Caco-2 (cell line): ENCODE measurements around the gene RAI1. TPM values are rescaled to one million over a fixed set of nuclear protein-coding genes. Genes with fewer than 3 reads are reported as not detected.

Experiments
- BruUV-seq: library from RNA; stranded (reverse); fragments of 400-500 nt; replicated peaks from 2 replicates; lab custom pipeline; 2021; lab: Mats Ljungman, UMichigan
- CTCF ChIA-PET: fragments of 300-600 bp; sonication (Branson Sonifier 250); formaldehyde crosslinking; loops from one replicate; lab custom pipeline; 2022; ENCODE audit warnings: antibody characterized with exemption; lab: Charles Lee
- POLR2A ChIA-PET: fragments of 300-600 bp; sonication (Branson Sonifier 250); formaldehyde crosslinking; loops from one replicate; lab custom pipeline; 2022; ENCODE audit warnings: antibody characterized with exemption; lab: Charles Lee
- DNase-seq, 2 experiments: peaks; one replicate each; pipeline versions ENCODE4 v3.0.0 to v3.0.0-alpha.2; 2020 to 2022
- H3K27me3 ChIP-seq: replicated peaks from 2 replicates; pipeline ENCODE4 v1.6.0; 2011; ENCODE audit warnings: low read length; ENCODE audit not compliant: control insufficient read depth, insufficient read depth
- H3K36me3 ChIP-seq: 2 replicates; pipeline ENCODE4 v1.5.1; 2011; ENCODE audit warnings: low read length; ENCODE audit not compliant: control insufficient read depth, insufficient read depth
- H3K4me1 ChIP-seq: fragments of 250-450 bp; sonication (Bioruptor Pico); 2 replicates; pipeline ENCODE4 v1.5.1; 2020; ENCODE audit warnings: mild to moderate bottlenecking
- H3K4me3 ChIP-seq: 2 replicates; pipeline ENCODE4 v1.5.1; 2011; ENCODE audit warnings: low read depth, mild to moderate bottlenecking, control low read depth, low read length
- H3K9me3 ChIP-seq: fragments of 250-450 bp; sonication (Bioruptor Pico); 2 replicates; pipeline ENCODE4 v1.5.1; 2020; ENCODE audit warnings: mild to moderate bottlenecking, moderate library complexity
- H3K27ac Mint-ChIP-seq: one replicate; pipeline ENCODE4 v1.8.0; 2022; ENCODE audit warnings: mixed read lengths; ENCODE audit not compliant: unreplicated experiment
- H3K27me3 Mint-ChIP-seq: one replicate; pipeline ENCODE4 v1.8.0; 2022; ENCODE audit warnings: mixed read lengths; ENCODE audit not compliant: insufficient read depth, unreplicated experiment
- H3K36me3 Mint-ChIP-seq: one replicate; pipeline ENCODE4 v1.8.0; 2022; ENCODE audit warnings: mild to moderate bottlenecking, mixed read lengths; ENCODE audit not compliant: insufficient read depth, unreplicated experiment
- H3K4me1 Mint-ChIP-seq: one replicate; pipeline ENCODE4 v1.8.0; 2022; ENCODE audit warnings: low read depth, mixed read lengths; ENCODE audit not compliant: unreplicated experiment
- H3K4me3 Mint-ChIP-seq: one replicate; pipeline ENCODE4 v1.8.0; 2022; ENCODE audit warnings: mild to moderate bottlenecking, moderate library complexity, mixed read lengths; ENCODE audit not compliant: unreplicated experiment
- H3K9me3 Mint-ChIP-seq: one replicate; pipeline ENCODE4 v1.8.0; 2022; ENCODE audit warnings: mixed read lengths; ENCODE audit not compliant: unreplicated experiment
- intact Hi-C: fragments of 100-400 bp; cut with micrococcal nuclease; formaldehyde crosslinking; loops from one replicate; pipeline ENCODE4 v1.10.0; 2022; ENCODE audit not compliant: unreplicated experiment
- total RNA-seq: library from RNA; stranded (reverse); gene quantifications from 2 replicates; pipeline ENCODE4 v1.2.3, GENCODE V29; 2022
- TF ChIP-seq, protein P1 (sequence below), 2 experiments: fragments of 200-600 bp in 1 of 2; IDR thresholded peaks; 1 replicate in 1 of 2; 2 replicates in 1 of 2; pipeline versions ENCODE4 v1.5.1 to v1.8.0; 2011 to 2022; ENCODE audit warnings: antibody characterized with exemption in 1 of 2, control low read depth in 1 of 2, inconsistent platforms in 1 of 2, low read depth in 1 of 2, low read length in 1 of 2, mild to moderate bottlenecking in 1 of 2, moderate library complexity in 1 of 2; ENCODE audit not compliant: insufficient read depth in 1 of 2, severe bottlenecking in 1 of 2, unreplicated experiment in 1 of 2

Gene RAI1
- total RNA-seq, 1 experiment from 2014 or later: 44.3 TPM

DNA sequence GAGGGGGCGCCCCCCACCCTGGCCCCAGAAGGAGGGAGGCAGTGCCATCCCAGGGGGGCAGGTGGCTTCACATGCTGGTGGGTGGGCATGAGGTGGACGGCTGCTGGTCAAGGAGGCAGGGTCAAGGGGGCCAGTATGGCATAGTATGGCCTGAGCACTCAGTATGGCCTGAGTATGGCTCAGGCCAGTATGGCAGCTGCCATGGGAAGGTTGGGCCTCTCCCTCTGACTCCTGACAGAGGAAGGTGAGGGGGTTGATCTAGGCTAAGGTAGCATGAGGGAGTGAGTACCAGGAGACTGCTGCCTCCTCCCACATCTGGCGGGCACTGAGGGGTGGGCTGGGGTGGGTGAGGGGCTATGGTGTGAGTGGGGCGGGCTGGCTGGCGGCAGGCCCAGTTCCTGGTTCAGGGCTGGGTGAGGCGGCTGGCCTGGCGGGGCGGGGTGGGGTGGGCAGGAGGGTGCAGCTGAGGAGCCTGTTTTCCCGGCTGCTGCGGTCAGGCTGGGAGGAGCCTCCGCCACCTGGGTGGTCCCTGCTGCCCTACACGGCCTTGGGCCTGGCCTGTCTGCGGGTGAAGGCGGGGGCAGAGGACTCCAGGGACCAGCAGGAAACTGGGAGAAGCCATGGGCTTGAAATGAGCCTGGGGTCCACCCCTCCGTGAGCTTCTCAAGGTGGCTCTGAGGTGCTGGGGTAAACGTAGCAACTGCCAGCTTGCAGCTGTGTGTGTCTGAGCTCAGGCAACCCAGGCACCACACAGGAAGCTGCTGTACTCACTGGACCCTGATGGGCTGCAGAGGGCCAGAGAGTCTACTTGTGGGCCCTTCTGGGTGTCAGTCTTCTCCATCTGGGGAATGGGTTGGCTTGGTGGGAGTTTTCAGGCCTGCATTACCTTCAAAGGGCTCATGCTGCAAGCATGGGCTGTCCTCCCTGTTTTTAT is 57.0 kb downstream of the RAI1 start:
- Mint-ChIP-seq H3K27ac (no peak overlapping the region), H3K9me3 (no peaks in the 10 kb centered on the region), H3K4me3 (no peak overlapping the region), H3K4me1 (peaks cover 9% of the 10 kb centered on the region), H3K27me3 (no peaks in the 10 kb centered on the region), H3K36me3 (peaks cover 6% of the 10 kb centered on the region)
- no peaks in the 10 kb centered on the region; the same call in 1 of the 2 replicates for H3K36me3 ChIP-seq
- H3K4me3 ChIP-seq: no peak overlapping the region
- no peaks in the 10 kb centered on the region for H3K27me3 ChIP-seq
- TF ChIP-seq, protein P1, sequence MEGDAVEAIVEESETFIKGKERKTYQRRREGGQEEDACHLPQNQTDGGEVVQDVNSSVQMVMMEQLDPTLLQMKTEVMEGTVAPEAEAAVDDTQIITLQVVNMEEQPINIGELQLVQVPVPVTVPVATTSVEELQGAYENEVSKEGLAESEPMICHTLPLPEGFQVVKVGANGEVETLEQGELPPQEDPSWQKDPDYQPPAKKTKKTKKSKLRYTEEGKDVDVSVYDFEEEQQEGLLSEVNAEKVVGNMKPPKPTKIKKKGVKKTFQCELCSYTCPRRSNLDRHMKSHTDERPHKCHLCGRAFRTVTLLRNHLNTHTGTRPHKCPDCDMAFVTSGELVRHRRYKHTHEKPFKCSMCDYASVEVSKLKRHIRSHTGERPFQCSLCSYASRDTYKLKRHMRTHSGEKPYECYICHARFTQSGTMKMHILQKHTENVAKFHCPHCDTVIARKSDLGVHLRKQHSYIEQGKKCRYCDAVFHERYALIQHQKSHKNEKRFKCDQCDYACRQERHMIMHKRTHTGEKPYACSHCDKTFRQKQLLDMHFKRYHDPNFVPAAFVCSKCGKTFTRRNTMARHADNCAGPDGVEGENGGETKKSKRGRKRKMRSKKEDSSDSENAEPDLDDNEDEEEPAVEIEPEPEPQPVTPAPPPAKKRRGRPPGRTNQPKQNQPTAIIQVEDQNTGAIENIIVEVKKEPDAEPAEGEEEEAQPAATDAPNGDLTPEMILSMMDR (IDR thresholded peaks at IDR 0.05; ENCODE audit: insufficient read depth in 1 of 2, low read depth in 1 of 2, low read length in 1 of 2, severe bottlenecking in 1 of 2, unreplicated experiment in 1 of 2): no peak
- ChIA-PET CTCF (no interaction called here), POLR2A (no interaction called here)
- H3K9me3 ChIP-seq: no peaks in the 10 kb centered on the region
- intact Hi-C loops: no loop called here
- peaks cover 8% of the 10 kb centered on the region for H3K4me1 ChIP-seq
- no TSS peak for BruUV-seq
- no peak for DNase-seq

DNA sequence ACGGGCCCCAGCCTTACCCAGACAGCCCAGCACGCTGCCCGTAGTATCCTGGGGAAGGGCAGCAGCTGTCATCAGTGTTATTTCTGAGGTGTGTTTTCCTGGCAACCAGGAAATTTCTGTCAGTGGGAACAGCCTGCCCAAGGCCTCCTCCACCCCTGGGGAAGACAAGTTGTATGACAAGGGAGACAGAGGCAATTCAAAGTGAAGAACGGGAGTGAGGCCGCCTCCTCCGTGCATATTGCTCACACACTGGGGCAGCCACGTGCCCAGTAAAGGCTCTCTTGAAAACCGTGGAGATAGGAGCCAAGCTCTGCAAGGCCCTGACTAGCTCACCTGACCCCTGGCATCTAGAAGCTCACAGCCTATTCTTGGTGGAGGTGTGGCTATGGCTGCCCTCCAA is 57.6 kb downstream of the RAI1 start:
- H3K36me3 Mint-ChIP-seq: peaks cover 6% of the 10 kb centered on the region
- ChIA-PET CTCF (interaction anchor here (1.7 kb wide), 1 partner anchor 11 kb away, joined by 3 read pairs; no protein-coding TSS in a partner anchor), POLR2A (no interaction called here)
- Histone ChIP-seq H3K4me1 (peaks cover 8% of the 10 kb centered on the region), H3K4me3 (no peak overlapping the region), H3K9me3 (no peaks in the 10 kb centered on the region), H3K36me3 (no peaks in the 10 kb centered on the region; the same call in 1 of the 2 replicates), H3K27me3 (no peaks in the 10 kb centered on the region)
- TF ChIP-seq, protein P1 (IDR thresholded peaks at IDR 0.05; ENCODE audit: insufficient read depth in 1 of 2, low read depth in 1 of 2, low read length in 1 of 2, severe bottlenecking in 1 of 2, unreplicated experiment in 1 of 2): no peak
- no peak overlapping the region for H3K27ac Mint-ChIP-seq
- H3K4me1 Mint-ChIP-seq: peaks cover 9% of the 10 kb centered on the region
- intact Hi-C loops: no loop called here
- H3K9me3 Mint-ChIP-seq: no peaks in the 10 kb centered on the region
- H3K27me3 Mint-ChIP-seq: no peaks in the 10 kb centered on the region
- no peak for DNase-seq
- no peak overlapping the region for H3K4me3 Mint-ChIP-seq
- BruUV-seq: no TSS peak

DNA sequence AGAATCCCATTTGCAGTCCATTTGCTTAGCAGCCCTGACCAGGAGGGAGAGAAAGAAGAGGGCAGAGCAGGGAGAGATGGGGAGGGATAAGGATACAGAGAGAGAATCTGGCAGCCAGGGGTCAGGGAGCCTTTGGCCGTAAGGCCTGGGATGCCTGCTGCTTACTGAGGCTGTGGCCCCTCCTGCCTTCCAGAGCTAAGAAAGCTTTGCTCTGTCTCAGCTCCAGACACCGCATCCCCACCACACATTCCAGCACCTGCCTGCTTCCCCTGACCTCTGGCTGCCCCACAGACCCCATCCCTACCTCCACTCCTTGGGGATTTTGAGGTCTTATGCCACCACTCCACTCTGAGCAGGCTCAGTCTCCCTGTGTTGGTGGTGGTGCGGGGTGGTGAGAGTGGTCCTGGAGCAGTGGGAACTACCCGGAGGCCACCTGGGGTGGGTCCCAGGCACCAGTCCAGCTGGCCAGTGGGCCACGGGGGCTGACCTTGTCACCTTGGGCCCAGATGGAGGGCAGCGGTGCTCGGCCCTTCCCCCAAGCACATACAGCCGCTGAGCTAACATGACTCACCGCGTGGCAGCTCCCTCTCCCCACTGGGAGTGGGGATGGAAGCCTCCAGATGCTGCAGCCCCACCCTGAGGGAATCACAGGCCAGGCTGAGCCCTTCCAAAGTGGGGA is 58.3 kb downstream of the RAI1 start:
- Mint-ChIP-seq H3K27me3 (no peaks in the 10 kb centered on the region), H3K4me1 (peaks cover 9% of the 10 kb centered on the region), H3K4me3 (no peak overlapping the region), H3K27ac (no peak overlapping the region), H3K9me3 (no peaks in the 10 kb centered on the region), H3K36me3 (peaks cover 6% of the 10 kb centered on the region)
- Histone ChIP-seq H3K36me3 (no peaks in the 10 kb centered on the region; the same call in 1 of the 2 replicates), H3K9me3 (no peaks in the 10 kb centered on the region), H3K4me3 (no peak overlapping the region), H3K27me3 (no peaks in the 10 kb centered on the region), H3K4me1 (peaks cover 8% of the 10 kb centered on the region)
- TF ChIP-seq, protein P1 (IDR thresholded peaks at IDR 0.05; ENCODE audit: insufficient read depth in 1 of 2, low read depth in 1 of 2, low read length in 1 of 2, severe bottlenecking in 1 of 2, unreplicated experiment in 1 of 2): no peak
- intact Hi-C loops: loop anchor here (5.0 kb wide), 1 partner anchor 47 kb away; no protein-coding TSS in a partner anchor
- POLR2A ChIA-PET: no interaction called here
- DNase-seq: no peak
- BruUV-seq: no TSS peak
- CTCF ChIA-PET: interaction anchor here (1.7 kb wide), 1 partner anchor 10 kb away, joined by 3 read pairs; no protein-coding TSS in a partner anchor
